HCT116 (cell line): Measurements from ENCODE around the gene ADGRA1. TPM values are rescaled to one million over a fixed set of nuclear protein-coding genes. Genes with fewer than 3 reads are reported as not detected.

Source experiments
- ATAC-seq: fragments of 200-7000 bp; cut with Tn5 transposase; 2 replicates; pipeline ENCODE4 v1.9.1; 2020; ENCODE audit warnings: mild to moderate bottlenecking, moderate library complexity
- BruUV-seq: library from RNA; stranded (reverse); fragments of 400-500 nt; replicated peaks from 2 replicates; lab custom pipeline; 2021; lab: Mats Ljungman, UMichigan
- CTCF ChIA-PET: fragments of 300-600 bp; sonication (Branson Sonifier 250); formaldehyde crosslinking; loops from one replicate; lab custom pipeline; 2021; ENCODE audit warnings: antibody characterized with exemption; lab: Charles Lee
- POLR2A ChIA-PET: fragments of 300-600, 350-600 bp; sonication (Branson Sonifier 250); formaldehyde crosslinking; loops from one replicate; lab custom pipeline; 2021; ENCODE audit warnings: antibody characterized with exemption; lab: Charles Lee
- RAD21 ChIA-PET, 2 experiments: fragments of 300-600 bp; sonication (Branson Sonifier 250); formaldehyde crosslinking; loops; one replicate each; lab custom pipeline; 2023; ENCODE audit warnings: low total read pairs in 2 of 2; ENCODE audit not compliant: uncharacterized antibody in 2 of 2, unreplicated experiment in 2 of 2, low non-redundant PET in 1 of 2; lab: Charles Lee
- DNase-seq: peaks from one replicate; pipeline ENCODE4 v3.0.0-alpha.2; 2010; ENCODE audit warnings: low read depth, low spot score
- H2AFZ ChIP-seq: fragments of 200-600 bp; shearing (Covaris generic), sonication (generic); 2 replicates; pipeline ENCODE4 v1.6.1; 2017; ENCODE audit warnings: low read depth, mixed run types, mixed read lengths, antibody characterized with exemption, low read length; ENCODE audit not compliant: poor library complexity, severe bottlenecking
- H3K27ac ChIP-seq: 2 replicates; pipeline ENCODE4 v1.5.1; 2012; ENCODE audit warnings: low read depth, low read length
- H3K27me3 ChIP-seq: fragments of 200-600 bp; sonication (generic); 2 replicates; pipeline ENCODE4 v1.6.1; 2016; ENCODE audit warnings: mixed run types, low read length, mixed read lengths; ENCODE audit not compliant: insufficient read depth
- H3K36me3 ChIP-seq, 2 experiments: fragments of 200-500 bp in 1 of 2; fragments of 200-600 bp in 1 of 2; sonication (Bioruptor generic) in 1 of 2; sonication (generic) in 1 of 2; 2 replicates each; pipeline versions ENCODE4 v1.5.1 to v1.6.1; 2014 to 2016; ENCODE audit warnings: low read length in 2 of 2, inconsistent platforms in 1 of 2, mixed read lengths in 1 of 2, mixed run types in 1 of 2; ENCODE audit not compliant: insufficient read depth in 2 of 2, control insufficient read depth in 1 of 2
- H3K4me1 ChIP-seq, 2 experiments: fragments of 200-600 bp in 1 of 2; sonication (generic) in 1 of 2; 2 replicates each; pipeline versions ENCODE4 v1.5.1 to v1.6.1; 2012 to 2017; ENCODE audit warnings: low read length in 2 of 2, inconsistent platforms in 1 of 2, mild to moderate bottlenecking in 1 of 2, mixed read lengths in 1 of 2, mixed run types in 1 of 2, moderate library complexity in 1 of 2; ENCODE audit not compliant: insufficient read depth in 2 of 2, control insufficient read depth in 1 of 2
- H3K4me2 ChIP-seq: fragments of 200-600 bp; sonication (generic); 2 replicates; pipeline ENCODE4 v1.6.1; 2017; ENCODE audit warnings: mixed run types, low read length, mixed read lengths
- H3K4me3 ChIP-seq, 2 experiments: fragments of 200-600 bp in 1 of 2; sonication (generic) in 1 of 2; replicated peaks in 1 of 2; 2 replicates each; pipeline ENCODE4 v1.5.1; 2011 to 2016; ENCODE audit warnings: low read length in 2 of 2, control low read depth in 1 of 2, low read depth in 1 of 2, mild to moderate bottlenecking in 1 of 2, mixed read lengths in 1 of 2, mixed run types in 1 of 2
- H3K79me2 ChIP-seq: fragments of 200-600 bp; sonication (generic); 2 replicates; pipeline ENCODE4 v1.6.1; 2017; ENCODE audit warnings: mild to moderate bottlenecking, mixed run types, low read length, moderate library complexity, mixed read lengths; ENCODE audit not compliant: insufficient read depth
- H3K9ac ChIP-seq: fragments of 200-600 bp; sonication (generic); 2 replicates; pipeline ENCODE4 v1.6.1; 2016; ENCODE audit warnings: low read length, mixed read lengths
- H3K9me2 ChIP-seq: fragments of 200-600 bp; sonication (generic), shearing (Covaris generic); 2 replicates; pipeline ENCODE4 v1.6.1; 2017; ENCODE audit warnings: mixed run types, mild to moderate bottlenecking, moderate library complexity; ENCODE audit not compliant: insufficient read depth
- H3K9me3 ChIP-seq, 2 experiments: fragments of 200-500 bp in 1 of 2; fragments of 200-600 bp in 1 of 2; sonication (Bioruptor generic) in 1 of 2; sonication (generic) in 1 of 2; 2 replicates each; pipeline ENCODE4 v1.6.1; 2014 to 2017; ENCODE audit warnings: low read length in 2 of 2, mixed read lengths in 2 of 2, inconsistent platforms in 1 of 2, low read depth in 1 of 2, mild to moderate bottlenecking in 1 of 2, mixed run types in 1 of 2, moderate library complexity in 1 of 2; ENCODE audit not compliant: control insufficient read depth in 1 of 2, insufficient read depth in 1 of 2
- H4K20me1 ChIP-seq: fragments of 200-600 bp; sonication (generic), shearing (Covaris generic); 2 replicates; pipeline ENCODE4 v1.6.1; 2017; ENCODE audit warnings: mixed run types, mild to moderate bottlenecking, moderate library complexity; ENCODE audit not compliant: insufficient read depth
- ELF1 ChIP-seq: IDR thresholded peaks from 2 replicates; pipeline ENCODE4 v1.6.1; 2012; ENCODE audit warnings: low read depth, borderline replicate concordance
- EZH2 ChIP-seq: fragments of 200-600 bp; sonication (generic); IDR thresholded peaks from 2 replicates; pipeline ENCODE4 v1.6.1; 2017; ENCODE audit warnings: antibody characterized with exemption, mixed run types
- EZH2phosphoT487 ChIP-seq: fragments of 200-600 bp; IDR thresholded peaks from 2 replicates; pipeline ENCODE4 v1.6.1; 2018; ENCODE audit warnings: antibody characterized with exemption, borderline replicate concordance
- FOSL1 ChIP-seq: IDR thresholded peaks from 2 replicates; pipeline ENCODE4 v1.6.1; 2012; ENCODE audit warnings: low read depth
- JUND ChIP-seq: IDR thresholded peaks from 2 replicates; pipeline ENCODE4 v1.6.1; 2012
- MAX ChIP-seq: IDR thresholded peaks from 2 replicates; pipeline ENCODE4 v1.6.1; 2012
- SP1 ChIP-seq: IDR thresholded peaks from 2 replicates; pipeline ENCODE4 v1.6.1; 2012; ENCODE audit warnings: low read depth
- SRF ChIP-seq: IDR thresholded peaks from 2 replicates; pipeline ENCODE4 v1.6.1; 2012; ENCODE audit warnings: low read depth
- ZFX ChIP-seq: fragments of 450-650 bp; IDR thresholded peaks from 2 replicates; pipeline ENCODE4 v1.6.1; 2017
- intact Hi-C: fragments of 100-400 bp; cut with micrococcal nuclease; formaldehyde crosslinking; loops from 2 replicates; pipeline ENCODE4 v1.10.0; 2022
- total RNA-seq: library from RNA; stranded (reverse); gene quantifications from one replicate; pipeline ENCODE4 v1.2.1, GENCODE V29; 2021; ENCODE audit not compliant: unreplicated experiment
- TF ChIP-seq, protein P1 (sequence below): IDR thresholded peaks from 2 replicates; pipeline ENCODE4 v1.6.1; 2012; ENCODE audit warnings: low read depth
- TF ChIP-seq, protein P2 (sequence below): IDR thresholded peaks from 2 replicates; pipeline ENCODE4 v1.6.1; 2012

The ADGRA1 gene
- total RNA-seq, 1 experiment from 2014 or later, result not detected

GRCh38 chr10:133132473-133133291 is 45.0 kb downstream of the ADGRA1 start:
- Histone ChIP-seq H3K4me3 (no peak overlapping the region), H3K9me2 (no peaks in the 10 kb centered on the region), H3K79me2 (no peaks in the 10 kb centered on the region), H2AFZ (no peak overlapping the region), H3K27ac (no peak overlapping the region), H4K20me1 (no peaks in the 10 kb centered on the region), H3K9me3 (no peaks in the 10 kb centered on the region), H3K9ac (no peak overlapping the region), H3K36me3 (no peaks in the 10 kb centered on the region), H3K4me2 (no peak overlapping the region), H3K27me3 (no peaks in the 10 kb centered on the region), H3K4me1 (no peaks in the 10 kb centered on the region)
- ChIA-PET RAD21 (no interaction called here), POLR2A (no interaction called here), CTCF (interaction anchor here (0.9 kb wide), 1 partner anchor 11 kb away, joined by 4 read pairs; no protein-coding TSS in a partner anchor)
- no peak for DNase-seq
- no peak for TF ChIP-seq SRF
- TF ChIP-seq, protein P1, sequence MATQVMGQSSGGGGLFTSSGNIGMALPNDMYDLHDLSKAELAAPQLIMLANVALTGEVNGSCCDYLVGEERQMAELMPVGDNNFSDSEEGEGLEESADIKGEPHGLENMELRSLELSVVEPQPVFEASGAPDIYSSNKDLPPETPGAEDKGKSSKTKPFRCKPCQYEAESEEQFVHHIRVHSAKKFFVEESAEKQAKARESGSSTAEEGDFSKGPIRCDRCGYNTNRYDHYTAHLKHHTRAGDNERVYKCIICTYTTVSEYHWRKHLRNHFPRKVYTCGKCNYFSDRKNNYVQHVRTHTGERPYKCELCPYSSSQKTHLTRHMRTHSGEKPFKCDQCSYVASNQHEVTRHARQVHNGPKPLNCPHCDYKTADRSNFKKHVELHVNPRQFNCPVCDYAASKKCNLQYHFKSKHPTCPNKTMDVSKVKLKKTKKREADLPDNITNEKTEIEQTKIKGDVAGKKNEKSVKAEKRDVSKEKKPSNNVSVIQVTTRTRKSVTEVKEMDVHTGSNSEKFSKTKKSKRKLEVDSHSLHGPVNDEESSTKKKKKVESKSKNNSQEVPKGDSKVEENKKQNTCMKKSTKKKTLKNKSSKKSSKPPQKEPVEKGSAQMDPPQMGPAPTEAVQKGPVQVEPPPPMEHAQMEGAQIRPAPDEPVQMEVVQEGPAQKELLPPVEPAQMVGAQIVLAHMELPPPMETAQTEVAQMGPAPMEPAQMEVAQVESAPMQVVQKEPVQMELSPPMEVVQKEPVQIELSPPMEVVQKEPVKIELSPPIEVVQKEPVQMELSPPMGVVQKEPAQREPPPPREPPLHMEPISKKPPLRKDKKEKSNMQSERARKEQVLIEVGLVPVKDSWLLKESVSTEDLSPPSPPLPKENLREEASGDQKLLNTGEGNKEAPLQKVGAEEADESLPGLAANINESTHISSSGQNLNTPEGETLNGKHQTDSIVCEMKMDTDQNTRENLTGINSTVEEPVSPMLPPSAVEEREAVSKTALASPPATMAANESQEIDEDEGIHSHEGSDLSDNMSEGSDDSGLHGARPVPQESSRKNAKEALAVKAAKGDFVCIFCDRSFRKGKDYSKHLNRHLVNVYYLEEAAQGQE, result no peak
- TF ChIP-seq FOSL1, result no peak
- no peak for TF ChIP-seq JUND
- no peak for TF ChIP-seq EZH2phosphoT487
- no peak for TF ChIP-seq SP1
- TF ChIP-seq, protein P2, sequence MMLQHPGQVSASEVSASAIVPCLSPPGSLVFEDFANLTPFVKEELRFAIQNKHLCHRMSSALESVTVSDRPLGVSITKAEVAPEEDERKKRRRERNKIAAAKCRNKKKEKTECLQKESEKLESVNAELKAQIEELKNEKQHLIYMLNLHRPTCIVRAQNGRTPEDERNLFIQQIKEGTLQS, result no peak
- no peak for TF ChIP-seq EZH2
- no peak for TF ChIP-seq MAX
- TF ChIP-seq ELF1, result no peak
- TF ChIP-seq ZFX, result no peak
- ATAC-seq, result no peak
- no TSS peak for BruUV-seq
- intact Hi-C loops, result no loop called here
